ENCODE data around the gene ACOX3.
A peak's percentile ranks its signal among the peaks of the same experiment; 100 is the strongest.
"Not testable (repeated sequence)": the region's sequence is repeated elsewhere in the genome, so short reads cannot be mapped to it uniquely, and the experiment has no call there.

Gene ACOX3

DNA sequence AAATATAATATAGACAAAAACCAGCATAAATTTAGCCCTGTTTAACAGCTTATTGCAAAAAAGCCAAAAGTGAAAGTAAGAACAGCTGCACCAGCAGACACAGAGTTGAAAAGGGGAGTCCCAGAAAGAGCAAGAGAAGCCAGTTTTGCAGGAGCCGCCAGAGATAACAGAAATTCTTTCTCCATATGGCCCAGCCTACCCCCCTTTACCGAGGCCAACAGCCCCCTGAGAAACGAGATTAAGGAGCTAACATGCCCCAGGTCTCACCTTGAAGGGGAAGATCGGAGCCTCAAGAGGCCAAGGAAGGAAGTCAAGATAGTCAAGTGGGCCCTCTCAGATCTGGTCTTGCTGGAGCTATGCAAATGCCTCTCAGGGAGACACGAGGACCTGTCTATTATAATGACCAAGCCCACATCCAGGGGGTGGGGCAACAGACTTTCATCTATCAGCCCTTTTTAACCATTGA lies 4.8 kb downstream of the ACOX3 start:
- Histone ChIP-seq H3K4me1 (ENCODE audit: control insufficient read depth in 1 of 2, insufficient read depth in 2 of 2, low read length in 2 of 2) (peaks cover 4 to 19% of the 10 kb centered on the region in 2 donors), H3K27me3 (ENCODE audit: control insufficient read depth in 1 of 2, insufficient read depth in 2 of 2, low read length in 2 of 2) (no peaks in the 10 kb centered on the region), H3K36me3 (ENCODE audit: control insufficient read depth in 1 of 2, insufficient read depth in 2 of 2, low read length in 2 of 2) (no peaks in the 10 kb centered on the region), H3K4me3 (ENCODE audit: low read depth in 1 of 2, low read length in 2 of 2) (peak overlapping the region; percentile 61 to 65), H3K9ac (ENCODE audit: low read depth in 1 of 2, low read length in 2 of 2) (peak overlapping the region; percentile 28 to 51), H3K9me3 (ENCODE audit: control insufficient read depth in 1 of 2, low read length in 2 of 2) (no peaks in the 10 kb centered on the region), H3K27ac (ENCODE audit: low read depth, low read length) (no peak overlapping the region)

DNA sequence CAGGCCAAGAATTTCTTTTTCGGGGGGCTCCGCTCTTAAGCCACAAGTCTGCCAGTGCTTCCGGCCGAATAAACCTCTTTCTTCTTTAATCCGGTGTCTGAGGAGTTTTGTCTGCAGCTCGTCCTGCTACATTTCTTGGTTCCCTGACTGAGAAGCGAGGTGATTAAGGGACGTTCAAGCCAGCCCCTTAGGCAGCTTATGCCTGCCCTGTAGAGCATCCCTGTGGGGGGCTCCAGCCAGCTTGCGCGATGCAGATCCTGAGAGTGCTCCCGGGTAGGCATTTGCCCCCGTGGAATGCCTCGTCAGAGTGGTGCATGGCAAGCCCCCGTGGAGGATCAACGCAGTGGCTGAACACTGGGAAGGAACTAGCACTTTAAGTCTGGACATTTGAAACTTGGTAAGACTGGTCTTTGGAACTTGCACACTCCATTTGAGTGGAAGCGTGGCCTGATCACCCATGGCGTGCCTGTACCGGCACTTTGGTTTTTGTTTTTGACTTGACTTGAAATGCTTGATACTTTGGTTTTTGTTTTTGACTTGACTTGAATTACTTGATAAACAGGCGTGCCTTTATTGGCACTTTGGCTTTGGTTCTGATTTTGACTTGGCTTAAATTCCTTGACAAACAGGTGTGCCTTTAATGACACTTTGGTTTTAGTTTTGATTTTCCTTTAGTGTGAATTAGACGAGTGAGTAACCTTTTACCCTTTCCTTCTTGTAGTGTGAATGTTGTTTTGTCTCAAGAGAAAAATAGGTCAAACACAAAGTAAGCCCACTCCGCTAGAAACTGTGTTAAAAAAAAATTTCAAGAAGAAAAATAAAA lies 6.1 kb downstream of the ACOX3 start:
- H3K36me3 ChIP-seq (ENCODE audit: control insufficient read depth in 1 of 2, insufficient read depth in 2 of 2, low read length in 2 of 2), result no peaks in the 10 kb centered on the region
- no peaks in the 10 kb centered on the region for H3K9me3 ChIP-seq (ENCODE audit: control insufficient read depth in 1 of 2, low read length in 2 of 2)
- peaks cover 4 to 17% of the 10 kb centered on the region in 2 donors for H3K4me1 ChIP-seq (ENCODE audit: control insufficient read depth in 1 of 2, insufficient read depth in 2 of 2, low read length in 2 of 2)
- H3K27ac ChIP-seq (ENCODE audit: low read depth, low read length), result no peak overlapping the region
- H3K4me3 ChIP-seq (ENCODE audit: low read depth in 1 of 2, low read length in 2 of 2), result peak overlapping the region; percentile 24 to 30
- H3K27me3 ChIP-seq (ENCODE audit: control insufficient read depth in 1 of 2, insufficient read depth in 2 of 2, low read length in 2 of 2), result no peaks in the 10 kb centered on the region
- no peak overlapping the region for H3K9ac ChIP-seq (ENCODE audit: low read depth in 1 of 2, low read length in 2 of 2)

DNA sequence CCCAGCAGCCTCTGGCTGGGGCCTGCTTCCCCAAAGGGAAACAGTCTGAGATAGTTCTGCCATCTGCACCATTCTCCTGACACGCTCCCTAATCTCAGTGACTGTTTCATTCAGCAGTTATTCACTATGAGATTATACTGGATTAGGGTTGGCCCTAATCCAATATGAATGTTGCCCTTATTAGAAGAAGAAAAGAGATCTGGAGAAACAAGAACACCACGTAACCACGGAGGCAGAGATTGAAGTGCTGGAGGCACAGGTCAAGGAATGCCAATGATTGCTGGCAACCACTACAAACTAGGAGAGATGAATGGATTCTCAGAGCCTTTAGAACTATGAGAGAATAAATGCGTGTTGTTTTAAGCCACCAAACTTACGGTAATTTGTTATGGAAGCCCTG lies 7.4 kb downstream of the ACOX3 start:
- no peaks in the 10 kb centered on the region for H3K27me3 ChIP-seq (ENCODE audit: control insufficient read depth in 1 of 2, insufficient read depth in 2 of 2, low read length in 2 of 2)
- H3K36me3 ChIP-seq (ENCODE audit: control insufficient read depth in 1 of 2, insufficient read depth in 2 of 2, low read length in 2 of 2), result no peaks in the 10 kb centered on the region
- H3K4me3 ChIP-seq (ENCODE audit: low read depth in 1 of 2, low read length in 2 of 2), result no peak overlapping the region
- H3K4me1 ChIP-seq (ENCODE audit: control insufficient read depth in 1 of 2, insufficient read depth in 2 of 2, low read length in 2 of 2), result peaks cover 10 to 21% of the 10 kb centered on the region in 2 donors
- H3K9me3 ChIP-seq (ENCODE audit: control insufficient read depth in 1 of 2, low read length in 2 of 2), result no peaks in the 10 kb centered on the region
- H3K27ac ChIP-seq (ENCODE audit: low read depth, low read length), result no peak overlapping the region
- H3K9ac ChIP-seq (ENCODE audit: low read depth in 1 of 2, low read length in 2 of 2), result no peak overlapping the region

DNA sequence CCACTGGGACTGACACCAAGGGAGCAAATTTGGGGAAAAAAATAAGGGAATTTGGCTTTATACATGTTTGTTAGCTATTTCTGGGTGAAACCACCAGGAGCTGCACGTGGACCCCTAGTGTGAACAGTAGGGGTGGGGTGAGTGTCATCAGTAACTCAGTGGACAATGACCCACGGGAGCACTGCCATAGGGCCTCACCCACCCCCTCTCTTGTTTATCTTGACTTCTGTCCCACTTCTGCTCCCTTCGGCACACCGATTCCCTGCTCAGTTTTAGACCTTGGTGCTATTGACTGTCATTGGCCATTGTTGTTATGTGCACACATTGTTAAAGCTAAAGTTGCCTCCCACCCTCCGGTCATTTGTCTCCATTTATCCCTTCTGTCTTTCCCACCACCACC lies 9.0 kb downstream of the ACOX3 start:
- H3K27ac ChIP-seq (ENCODE audit: low read depth, low read length), result no peak overlapping the region
- no peaks in the 10 kb centered on the region for H3K9me3 ChIP-seq (ENCODE audit: control insufficient read depth in 1 of 2, low read length in 2 of 2)
- H3K4me1 ChIP-seq (ENCODE audit: control insufficient read depth in 1 of 2, insufficient read depth in 2 of 2, low read length in 2 of 2), result peaks cover 13 to 29% of the 10 kb centered on the region in 2 donors
- H3K4me3 ChIP-seq (ENCODE audit: low read depth in 1 of 2, low read length in 2 of 2), result no peak overlapping the region
- H3K36me3 ChIP-seq (ENCODE audit: control insufficient read depth in 1 of 2, insufficient read depth in 2 of 2, low read length in 2 of 2), result no peaks in the 10 kb centered on the region
- no peaks in the 10 kb centered on the region for H3K27me3 ChIP-seq (ENCODE audit: control insufficient read depth in 1 of 2, insufficient read depth in 2 of 2, low read length in 2 of 2)
- H3K9ac ChIP-seq (ENCODE audit: low read depth in 1 of 2, low read length in 2 of 2), result no peak overlapping the region

DNA sequence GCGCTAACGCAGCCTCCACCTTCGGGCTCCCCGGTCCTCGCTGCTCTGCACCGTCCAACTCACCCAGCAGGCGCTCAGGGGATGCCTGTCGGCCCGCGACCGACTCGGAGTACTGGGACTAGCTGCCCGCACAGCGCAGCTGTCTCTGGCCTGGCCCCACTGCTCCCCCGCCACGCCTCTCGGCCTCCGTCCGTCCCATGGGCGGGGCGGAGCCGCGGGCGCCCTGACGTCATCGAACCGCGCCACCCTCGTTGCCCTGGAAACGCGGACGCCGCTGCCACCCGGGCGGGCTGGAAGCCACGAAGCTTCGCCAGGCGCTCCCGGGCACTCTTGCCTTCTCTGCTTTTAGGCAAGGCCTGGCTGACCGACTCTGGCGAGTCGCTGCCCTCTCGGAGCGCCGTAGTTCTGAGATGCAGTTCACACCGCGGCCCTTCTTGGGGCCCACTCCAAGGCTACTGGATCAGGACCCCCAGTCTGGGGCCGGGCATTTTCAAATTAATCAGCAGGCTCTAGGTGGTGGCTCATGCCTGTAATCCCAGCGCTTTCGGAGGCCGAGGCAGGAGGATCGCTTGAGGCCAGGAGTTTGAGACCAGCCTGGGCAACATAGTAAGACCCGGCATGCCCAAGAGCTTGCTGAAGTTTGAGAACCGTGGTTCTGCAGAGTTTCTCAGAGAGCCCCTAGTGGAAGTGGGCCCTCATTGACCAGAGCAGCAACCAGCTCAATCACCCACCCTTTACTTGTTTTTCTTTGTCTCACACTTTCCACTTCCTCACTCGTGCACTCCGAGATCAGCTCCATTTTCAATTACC lies 12.0 kb downstream of the ACOX3 start:
- H3K4me3 ChIP-seq (ENCODE audit: low read depth in 1 of 2, low read length in 2 of 2), result peak overlapping the region; percentile 78 to 91
- no peaks in the 10 kb centered on the region for H3K36me3 ChIP-seq (ENCODE audit: control insufficient read depth in 1 of 2, insufficient read depth in 2 of 2, low read length in 2 of 2)
- H3K9me3 ChIP-seq (ENCODE audit: control insufficient read depth in 1 of 2, low read length in 2 of 2), result no peaks in the 10 kb centered on the region
- H3K9ac ChIP-seq (ENCODE audit: low read depth in 1 of 2, low read length in 2 of 2), result peak overlapping the region; percentile 75 to 77
- peak overlapping the region; percentile 52 for H3K27ac ChIP-seq (ENCODE audit: low read depth, low read length)
- H3K4me1 ChIP-seq (ENCODE audit: control insufficient read depth in 1 of 2, insufficient read depth in 2 of 2, low read length in 2 of 2), result peaks cover 9 to 15% of the 10 kb centered on the region in 2 donors
- no peaks in the 10 kb centered on the region for H3K27me3 ChIP-seq (ENCODE audit: control insufficient read depth in 1 of 2, insufficient read depth in 2 of 2, low read length in 2 of 2)

DNA sequence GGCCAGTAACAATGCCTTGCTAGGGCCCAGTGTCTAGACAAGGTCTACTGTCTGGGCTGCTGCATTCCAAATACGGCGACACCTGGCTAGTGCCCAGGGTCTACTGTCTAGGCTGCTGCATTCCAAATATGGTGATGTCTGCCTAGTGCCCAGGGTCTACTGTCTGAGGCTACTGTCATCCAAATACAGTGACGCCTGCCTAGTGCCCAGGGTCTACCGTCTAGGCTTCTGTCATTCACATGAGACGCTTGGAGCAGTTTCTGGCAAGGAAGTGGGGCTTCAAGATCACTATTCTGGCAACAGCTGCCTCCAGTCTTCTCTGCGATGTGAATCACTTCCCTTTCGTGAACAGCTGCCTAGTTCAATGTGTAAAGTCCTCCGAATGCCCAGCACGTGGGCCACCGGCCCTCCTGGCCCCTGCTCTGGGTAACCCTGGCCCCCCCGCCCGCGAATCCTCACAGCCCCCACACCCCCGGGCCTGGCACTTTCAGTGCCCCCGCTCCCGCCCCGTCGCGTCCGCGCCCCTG lies 12.7 kb downstream of the ACOX3 start:
- Histone ChIP-seq H3K4me3 (ENCODE audit: low read depth in 1 of 2, low read length in 2 of 2) (peak overlapping the region; percentile 78 to 91), H3K9me3 (ENCODE audit: control insufficient read depth in 1 of 2, low read length in 2 of 2) (no peaks in the 10 kb centered on the region), H3K36me3 (ENCODE audit: control insufficient read depth in 1 of 2, insufficient read depth in 2 of 2, low read length in 2 of 2) (no peaks in the 10 kb centered on the region), H3K4me1 (ENCODE audit: control insufficient read depth in 1 of 2, insufficient read depth in 2 of 2, low read length in 2 of 2) (peaks cover 9 to 15% of the 10 kb centered on the region in 2 donors), H3K27ac (ENCODE audit: low read depth, low read length) (peak overlapping the region; percentile 52), H3K27me3 (ENCODE audit: control insufficient read depth in 1 of 2, insufficient read depth in 2 of 2, low read length in 2 of 2) (no peaks in the 10 kb centered on the region), H3K9ac (ENCODE audit: low read depth in 1 of 2, low read length in 2 of 2) (peak overlapping the region; percentile 75 to 77)

DNA sequence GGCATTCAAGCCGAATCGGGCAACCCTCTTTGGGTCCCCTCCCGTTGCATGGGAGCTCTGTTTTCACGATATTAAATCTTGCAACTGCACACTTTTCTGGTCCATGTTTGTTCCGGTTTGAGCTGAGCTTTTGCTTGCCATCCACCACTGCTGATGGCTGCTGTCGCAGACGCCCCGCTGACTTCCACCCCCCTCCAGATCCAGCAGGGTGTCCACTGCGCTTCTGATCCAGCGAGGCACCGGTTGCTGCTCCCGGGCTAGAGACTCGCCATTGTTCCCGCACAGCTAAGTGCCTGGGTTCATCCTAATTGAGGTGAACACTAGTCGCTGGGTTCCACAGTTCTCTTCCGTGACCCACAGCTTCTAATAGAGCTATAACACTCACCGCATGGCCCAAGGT lies 13.3 kb downstream of the ACOX3 start:
- Histone ChIP-seq H3K4me3 (ENCODE audit: low read depth in 1 of 2, low read length in 2 of 2) (peak overlapping the region; percentile 78 to 91), H3K9me3 (ENCODE audit: control insufficient read depth in 1 of 2, low read length in 2 of 2) (no peaks in the 10 kb centered on the region), H3K27ac (ENCODE audit: low read depth, low read length) (no peak overlapping the region), H3K36me3 (ENCODE audit: control insufficient read depth in 1 of 2, insufficient read depth in 2 of 2, low read length in 2 of 2) (no peaks in the 10 kb centered on the region), H3K9ac (ENCODE audit: low read depth in 1 of 2, low read length in 2 of 2) (no peak overlapping the region), H3K27me3 (ENCODE audit: control insufficient read depth in 1 of 2, insufficient read depth in 2 of 2, low read length in 2 of 2) (no peaks in the 10 kb centered on the region), H3K4me1 (ENCODE audit: control insufficient read depth in 1 of 2, insufficient read depth in 2 of 2, low read length in 2 of 2) (peaks cover 9 to 15% of the 10 kb centered on the region in 2 donors)

DNA sequence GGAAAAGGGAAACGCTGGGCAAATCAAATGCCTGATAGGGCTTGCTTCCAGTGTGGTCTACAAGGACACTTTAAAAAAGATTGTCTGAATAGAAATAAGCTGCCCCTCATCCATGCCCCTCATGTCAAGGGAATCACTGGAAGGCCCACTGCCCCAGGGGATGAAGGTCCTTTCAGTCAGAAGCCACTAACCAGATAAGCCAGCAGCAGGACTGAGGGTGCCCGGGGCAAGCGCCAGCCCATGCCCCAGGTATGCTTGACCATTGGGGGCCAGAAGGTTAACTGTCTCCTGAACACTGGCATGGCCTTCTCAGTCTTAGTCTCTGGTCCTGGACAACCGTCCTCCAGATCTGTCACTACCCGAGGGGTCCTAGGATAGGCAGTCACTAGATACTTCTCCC lies 17.7 kb downstream of the ACOX3 start:
- Histone ChIP-seq H3K4me3 (ENCODE audit: low read depth in 1 of 2, low read length in 2 of 2) (no peak overlapping the region), H3K9me3 (ENCODE audit: control insufficient read depth in 1 of 2, low read length in 2 of 2) (no peaks in the 10 kb centered on the region), H3K4me1 (ENCODE audit: control insufficient read depth in 1 of 2, insufficient read depth in 2 of 2, low read length in 2 of 2) (peaks cover 3 to 7% of the 10 kb centered on the region in 2 donors), H3K36me3 (ENCODE audit: control insufficient read depth in 1 of 2, insufficient read depth in 2 of 2, low read length in 2 of 2) (no peaks in the 10 kb centered on the region), H3K9ac (ENCODE audit: low read depth in 1 of 2, low read length in 2 of 2) (no peak overlapping the region), H3K27ac (ENCODE audit: low read depth, low read length) (no peak overlapping the region), H3K27me3 (ENCODE audit: control insufficient read depth in 1 of 2, insufficient read depth in 2 of 2, low read length in 2 of 2) (no peaks in the 10 kb centered on the region)

DNA sequence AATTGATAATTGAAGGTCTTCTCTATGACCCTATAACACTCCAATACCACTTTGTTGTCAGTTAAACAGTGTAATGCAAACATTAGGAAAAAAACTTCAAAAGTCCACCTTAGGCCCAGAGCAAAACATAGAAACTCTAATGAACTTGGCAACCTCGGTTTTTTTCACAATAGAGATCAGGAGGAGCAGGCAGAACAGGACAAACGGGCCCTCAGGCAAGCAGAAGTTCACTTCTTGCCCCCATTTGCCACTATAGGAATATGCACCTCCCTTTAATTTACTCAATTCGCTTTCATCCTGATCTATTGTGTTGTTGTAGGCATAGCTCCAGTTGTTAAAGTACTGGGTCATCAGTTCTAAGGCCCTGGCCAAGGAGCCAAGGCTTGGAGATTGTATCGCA lies 18.2 kb downstream of the ACOX3 start:
- Histone ChIP-seq H3K9me3 (ENCODE audit: control insufficient read depth in 1 of 2, low read length in 2 of 2) (no peaks in the 10 kb centered on the region), H3K4me1 (ENCODE audit: control insufficient read depth in 1 of 2, insufficient read depth in 2 of 2, low read length in 2 of 2) (peaks cover under 1 to 2% of the 10 kb centered on the region in 2 donors), H3K27ac (ENCODE audit: low read depth, low read length) (no peak overlapping the region), H3K4me3 (ENCODE audit: low read depth in 1 of 2, low read length in 2 of 2) (no peak overlapping the region), H3K36me3 (ENCODE audit: control insufficient read depth in 1 of 2, insufficient read depth in 2 of 2, low read length in 2 of 2) (no peaks in the 10 kb centered on the region), H3K27me3 (ENCODE audit: control insufficient read depth in 1 of 2, insufficient read depth in 2 of 2, low read length in 2 of 2) (no peaks in the 10 kb centered on the region), H3K9ac (ENCODE audit: low read depth in 1 of 2, low read length in 2 of 2) (no peak overlapping the region)

DNA sequence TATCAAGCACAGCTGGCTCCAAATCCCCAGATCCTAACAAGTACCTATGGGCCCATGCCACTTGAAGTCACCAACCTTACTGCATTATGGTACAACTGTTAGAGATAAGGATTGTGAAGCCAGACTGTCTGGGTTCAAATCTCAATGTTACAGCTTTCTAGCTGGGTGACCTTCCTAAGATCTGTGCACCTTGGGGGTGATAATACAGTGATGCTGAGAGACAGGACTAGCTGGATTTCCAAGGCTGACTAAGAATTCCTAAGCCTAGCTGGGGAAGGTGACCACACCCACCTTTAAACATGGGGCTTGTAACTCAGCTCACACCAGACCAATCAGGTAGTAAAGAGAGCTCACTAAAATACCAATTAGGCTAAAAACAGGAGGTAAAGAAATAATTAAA lies 20.4 kb downstream of the ACOX3 start:
- not testable (repeated sequence) for H3K27me3 ChIP-seq (ENCODE audit: control insufficient read depth in 1 of 2, insufficient read depth in 2 of 2, low read length in 2 of 2); H3K4me3 ChIP-seq (ENCODE audit: low read depth in 1 of 2, low read length in 2 of 2); H3K36me3 ChIP-seq (ENCODE audit: control insufficient read depth in 1 of 2, insufficient read depth in 2 of 2, low read length in 2 of 2); H3K9ac ChIP-seq (ENCODE audit: low read depth in 1 of 2, low read length in 2 of 2); H3K9me3 ChIP-seq (ENCODE audit: control insufficient read depth in 1 of 2, low read length in 2 of 2); H3K27ac ChIP-seq (ENCODE audit: low read depth, low read length); H3K4me1 ChIP-seq (ENCODE audit: control insufficient read depth in 1 of 2, insufficient read depth in 2 of 2, low read length in 2 of 2)

Data from duodenal mucosa (tissue), 2 donors.